Astrocyte (in vitro differentiated cells and primary cell): ENCODE results near the gene KHNYN. TPM values are rescaled to one million over a fixed set of nuclear protein-coding genes. Genes with fewer than 3 reads are reported as not detected.

Source experiments
- DNase-seq: peaks from one replicate; pipeline ENCODE4 v3.0.0-alpha.2; 2010; ENCODE audit warnings: low read depth
- FAIRE-seq: peaks from 2 replicates; lab custom pipeline; 2011; peaks lifted over from hg19 to GRCh38; lab: Jason Lieb, UNC
- H2AFZ ChIP-seq: 2 replicates; pipeline ENCODE4 v1.6.0; 2012; ENCODE audit warnings: low read depth, low read length, inconsistent platforms
- H3K27ac ChIP-seq: 2 replicates; pipeline ENCODE4 v1.5.1; 2011; ENCODE audit warnings: low read depth, low read length, inconsistent platforms
- H3K27me3 ChIP-seq: 2 replicates; pipeline ENCODE4 v1.6.0; 2011; ENCODE audit warnings: low read length, inconsistent platforms; ENCODE audit not compliant: insufficient read depth
- H3K36me3 ChIP-seq: 2 replicates; pipeline ENCODE4 v1.5.1; 2011; ENCODE audit warnings: low read length, inconsistent platforms; ENCODE audit not compliant: insufficient read depth
- H3K4me1 ChIP-seq: 2 replicates; pipeline ENCODE4 v1.5.1; 2011; ENCODE audit warnings: low read length, inconsistent platforms; ENCODE audit not compliant: insufficient read depth
- H3K4me2 ChIP-seq: 2 replicates; pipeline ENCODE4 v1.6.0; 2012; ENCODE audit warnings: low read length, inconsistent platforms
- H3K4me3 ChIP-seq: 2 replicates; pipeline ENCODE4 v1.5.1; 2011; ENCODE audit warnings: low read depth, mild to moderate bottlenecking, low read length, inconsistent platforms; ENCODE audit not compliant: insufficient read depth
- H3K79me2 ChIP-seq: 2 replicates; pipeline ENCODE4 v1.6.0; 2012; ENCODE audit warnings: mild to moderate bottlenecking, low read length, inconsistent platforms; ENCODE audit not compliant: insufficient read depth
- H3K9ac ChIP-seq: 2 replicates; pipeline ENCODE4 v1.6.0; 2012; ENCODE audit warnings: mild to moderate bottlenecking, low read length, inconsistent platforms
- H3K9me3 ChIP-seq: 2 replicates; pipeline ENCODE4 v1.5.1; 2012; ENCODE audit warnings: low read depth, mild to moderate bottlenecking, low read length, inconsistent platforms; ENCODE audit not compliant: insufficient read depth
- H4K20me1 ChIP-seq: 2 replicates; pipeline ENCODE4 v1.6.0; 2012; ENCODE audit warnings: low read length, inconsistent platforms; ENCODE audit not compliant: insufficient read depth
- H3K27ac Mint-ChIP-seq: one replicate; pipeline ENCODE4 v1.8.0; 2021; ENCODE audit warnings: mild to moderate bottlenecking, mixed read lengths; ENCODE audit not compliant: unreplicated experiment
- H3K27me3 Mint-ChIP-seq: one replicate; pipeline ENCODE4 v1.8.0; 2021; ENCODE audit warnings: low read depth, mixed read lengths; ENCODE audit not compliant: unreplicated experiment
- H3K36me3 Mint-ChIP-seq: one replicate; pipeline ENCODE4 v1.8.0; 2021; ENCODE audit warnings: low read depth, mixed read lengths; ENCODE audit not compliant: unreplicated experiment
- H3K4me1 Mint-ChIP-seq: one replicate; pipeline ENCODE4 v1.8.0; 2021; ENCODE audit warnings: low read depth, mixed read lengths; ENCODE audit not compliant: unreplicated experiment
- H3K4me3 Mint-ChIP-seq: one replicate; pipeline ENCODE4 v1.8.0; 2021; ENCODE audit warnings: mild to moderate bottlenecking, moderate library complexity, mixed read lengths; ENCODE audit not compliant: unreplicated experiment
- H3K9me3 Mint-ChIP-seq: one replicate; pipeline ENCODE4 v1.8.0; 2021; ENCODE audit warnings: mild to moderate bottlenecking, mixed read lengths; ENCODE audit not compliant: unreplicated experiment
- EZH2 ChIP-seq: IDR thresholded peaks from 2 replicates; pipeline ENCODE4 v1.6.1; 2012; ENCODE audit warnings: mild to moderate bottlenecking, low read length, inconsistent platforms; ENCODE audit not compliant: insufficient read depth
- total RNA-seq: library from RNA; stranded (reverse); gene quantifications from 2 replicates; pipeline ENCODE4 v1.2.1, GENCODE V29; 2021
- TF ChIP-seq, protein P1 (sequence below): IDR thresholded peaks from 2 replicates; pipeline ENCODE4 v1.5.1; 2011; ENCODE audit warnings: low read depth, mild to moderate bottlenecking, inconsistent platforms, low read length, moderate library complexity; ENCODE audit not compliant: insufficient read depth

The KHNYN gene
- total RNA-seq, 1 donor from 2014 or later: 45.5 TPM

DNA sequence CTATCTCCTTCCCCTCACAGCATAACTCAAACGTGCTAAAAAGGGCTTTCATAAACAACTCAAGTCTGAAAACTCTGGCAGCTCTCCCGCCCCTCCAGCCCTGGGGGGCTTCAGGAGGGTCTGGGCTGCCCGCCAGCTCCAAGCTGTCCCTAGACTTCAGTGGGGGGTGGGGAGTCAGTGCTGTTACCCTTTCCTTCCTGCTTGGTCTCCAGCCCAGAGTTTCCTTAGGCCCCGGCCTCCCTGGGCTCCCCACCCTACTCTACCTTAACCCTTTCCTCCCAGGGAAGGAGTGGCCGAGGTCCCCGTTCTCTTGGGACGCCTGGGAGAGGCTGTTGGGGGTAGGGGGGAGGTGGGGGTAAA is 31.5 kb upstream of the KHNYN start:
- Mint-ChIP-seq H3K4me1 (peaks cover 34% of the 10 kb centered on the region), H3K27me3 (peaks cover 2% of the 10 kb centered on the region), H3K36me3 (no peaks in the 10 kb centered on the region), H3K27ac (no peak overlapping the region), H3K4me3 (peak overlapping the region; percentile 55), H3K9me3 (no peaks in the 10 kb centered on the region)
- Histone ChIP-seq H3K79me2 (no peaks in the 10 kb centered on the region), H3K4me2 (peak overlapping the region; percentile 91), H3K27ac (no peak overlapping the region), H3K36me3 (no peaks in the 10 kb centered on the region), H2AFZ (peak overlapping the region; percentile 5), H3K4me3 (no peak overlapping the region), H3K9ac (no peak overlapping the region), H3K4me1 (no peaks in the 10 kb centered on the region), H3K9me3 (no peaks in the 10 kb centered on the region), H3K27me3 (no peaks in the 10 kb centered on the region), H4K20me1 (no peaks in the 10 kb centered on the region)
- FAIRE-seq: no peak
- no peak for DNase-seq
- no peak for TF ChIP-seq EZH2
- TF ChIP-seq, protein P1, sequence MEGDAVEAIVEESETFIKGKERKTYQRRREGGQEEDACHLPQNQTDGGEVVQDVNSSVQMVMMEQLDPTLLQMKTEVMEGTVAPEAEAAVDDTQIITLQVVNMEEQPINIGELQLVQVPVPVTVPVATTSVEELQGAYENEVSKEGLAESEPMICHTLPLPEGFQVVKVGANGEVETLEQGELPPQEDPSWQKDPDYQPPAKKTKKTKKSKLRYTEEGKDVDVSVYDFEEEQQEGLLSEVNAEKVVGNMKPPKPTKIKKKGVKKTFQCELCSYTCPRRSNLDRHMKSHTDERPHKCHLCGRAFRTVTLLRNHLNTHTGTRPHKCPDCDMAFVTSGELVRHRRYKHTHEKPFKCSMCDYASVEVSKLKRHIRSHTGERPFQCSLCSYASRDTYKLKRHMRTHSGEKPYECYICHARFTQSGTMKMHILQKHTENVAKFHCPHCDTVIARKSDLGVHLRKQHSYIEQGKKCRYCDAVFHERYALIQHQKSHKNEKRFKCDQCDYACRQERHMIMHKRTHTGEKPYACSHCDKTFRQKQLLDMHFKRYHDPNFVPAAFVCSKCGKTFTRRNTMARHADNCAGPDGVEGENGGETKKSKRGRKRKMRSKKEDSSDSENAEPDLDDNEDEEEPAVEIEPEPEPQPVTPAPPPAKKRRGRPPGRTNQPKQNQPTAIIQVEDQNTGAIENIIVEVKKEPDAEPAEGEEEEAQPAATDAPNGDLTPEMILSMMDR: no peak

DNA sequence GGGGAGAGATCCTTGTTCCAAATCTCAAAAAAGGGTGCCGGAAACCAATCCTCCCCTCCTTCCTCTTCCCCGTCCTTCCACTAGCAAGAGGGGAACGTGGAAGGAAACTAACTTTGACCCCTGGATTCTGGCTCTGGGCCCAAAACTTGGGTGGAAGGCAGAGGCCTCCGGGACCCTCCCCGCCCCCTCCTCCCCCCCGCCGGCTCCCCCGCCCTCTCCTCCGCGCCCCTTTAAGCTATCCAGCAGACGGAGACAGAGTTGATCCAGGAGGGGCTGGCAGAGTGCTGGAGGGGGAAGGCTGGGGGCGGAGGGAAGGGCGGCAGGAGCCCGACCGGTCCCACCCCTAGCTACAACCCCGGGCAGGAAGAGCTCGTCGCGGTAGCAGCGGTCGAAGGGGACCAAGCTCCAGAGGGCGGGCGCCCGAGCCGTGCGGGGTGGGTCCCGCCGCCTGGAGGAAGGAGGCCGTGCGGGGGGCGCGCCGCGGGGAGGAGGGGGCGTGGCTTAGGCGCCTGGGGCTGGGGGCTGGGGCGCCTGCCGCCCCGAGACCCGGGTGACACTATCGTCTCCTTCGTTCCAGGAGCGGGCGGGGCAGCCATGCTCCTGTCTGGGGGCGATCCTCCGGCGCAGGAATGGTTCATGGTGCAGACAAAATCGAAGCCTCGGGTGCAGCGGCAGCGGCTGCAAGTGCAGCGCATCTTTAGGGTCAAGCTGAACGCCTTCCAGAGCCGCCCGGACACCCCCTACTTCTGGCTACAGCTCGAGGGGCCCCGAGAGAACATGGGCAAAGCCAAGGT is 30.9 kb upstream of the KHNYN start, which contains the start of gene NYNRIN:
Gene NYNRIN, plus strand, starts transcription at position 351 of the 794 bp plus-strand sequence. Its CDS starts 244 bp downstream, at position 595.
- Histone ChIP-seq H3K36me3 (no peaks in the 10 kb centered on the region), H3K79me2 (no peaks in the 10 kb centered on the region), H3K4me2 (peak within 1 kb of the TSS; percentile 91), H3K27ac (no peak within 1 kb of the TSS), H3K9ac (peak within 1 kb of the TSS; percentile 54), H3K27me3 (no peaks in the 10 kb centered on the region), H3K4me3 (peak within 1 kb of the TSS; percentile 59), H4K20me1 (no peaks in the 10 kb centered on the region), H3K9me3 (no peaks in the 10 kb centered on the region), H3K4me1 (peaks cover 4% of the 10 kb centered on the region), H2AFZ (peak within 1 kb of the TSS; percentile 64)
- Mint-ChIP-seq H3K4me1 (peaks cover 40% of the 10 kb centered on the region), H3K27ac (peak within 1 kb of the TSS; percentile 56), H3K9me3 (no peaks in the 10 kb centered on the region), H3K36me3 (no peaks in the 10 kb centered on the region), H3K27me3 (peaks cover 2% of the 10 kb centered on the region), H3K4me3 (peak within 1 kb of the TSS; percentile 90)
- TF ChIP-seq, protein P1: no peak
- FAIRE-seq (no peak), DNase-seq (peak; percentile 16)

DNA sequence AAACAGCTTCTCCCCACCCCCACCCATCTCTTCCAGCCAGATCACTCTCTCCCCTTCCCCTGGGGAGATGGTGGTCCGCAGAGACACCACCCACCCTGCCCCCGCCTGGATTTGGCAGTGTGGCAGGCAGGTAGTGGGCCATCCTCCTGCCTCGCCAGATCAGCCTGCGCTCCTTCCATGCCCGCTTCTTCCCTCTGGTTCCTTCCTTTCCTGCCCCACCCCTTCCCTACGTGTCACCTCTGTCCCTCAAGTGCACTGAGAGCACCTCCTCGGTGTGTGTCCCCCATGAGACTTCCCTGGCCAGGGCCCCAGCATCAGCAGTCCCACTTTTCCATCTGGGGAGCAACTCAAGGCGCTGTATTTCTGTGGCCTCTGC is 30.3 kb upstream of the KHNYN start:
- H3K36me3 Mint-ChIP-seq: no peaks in the 10 kb centered on the region
- no peak for DNase-seq
- Histone ChIP-seq H3K4me1 (peaks cover 4% of the 10 kb centered on the region), H3K79me2 (no peaks in the 10 kb centered on the region), H3K9me3 (no peaks in the 10 kb centered on the region), H4K20me1 (no peaks in the 10 kb centered on the region), H3K27ac (no peak overlapping the region), H3K4me3 (peak overlapping the region; percentile 59), H3K9ac (peak overlapping the region; percentile 54), H2AFZ (peak overlapping the region; percentile 64), H3K36me3 (no peaks in the 10 kb centered on the region), H3K4me2 (peak overlapping the region; percentile 91), H3K27me3 (peaks cover 1% of the 10 kb centered on the region)
- FAIRE-seq: no peak
- H3K4me1 Mint-ChIP-seq: peaks cover 43% of the 10 kb centered on the region
- H3K27ac Mint-ChIP-seq: peak overlapping the region; percentile 56
- peak overlapping the region; percentile 90 for H3K4me3 Mint-ChIP-seq
- H3K9me3 Mint-ChIP-seq: no peaks in the 10 kb centered on the region
- peaks cover 2% of the 10 kb centered on the region for H3K27me3 Mint-ChIP-seq
- TF ChIP-seq, protein P1: no peak
- no peak for TF ChIP-seq EZH2
